ENCODE results near the gene CORT.
A peak's percentile ranks its signal among the peaks of the same experiment; 100 is the strongest.

Gene CORT

DNA sequence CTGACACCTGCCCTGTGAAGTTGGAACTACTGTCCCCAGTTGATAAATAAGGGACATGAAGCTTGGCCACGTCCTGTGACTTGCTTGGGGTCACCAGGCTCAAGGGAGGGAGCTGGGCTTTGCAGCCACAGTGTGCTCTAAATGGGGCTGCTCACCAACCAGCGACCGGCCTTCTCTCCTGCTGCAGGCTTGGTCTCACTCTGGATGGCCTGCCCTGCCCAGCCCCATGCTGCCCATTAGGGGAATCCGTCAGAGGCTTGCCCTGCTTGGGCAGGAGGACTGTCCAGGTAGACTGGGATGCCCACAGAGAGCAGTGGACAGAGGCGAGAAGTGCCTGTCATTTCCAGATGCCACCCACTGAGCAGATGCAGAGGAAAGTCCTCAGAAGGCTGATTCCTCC lies 20.8 kb upstream of the CORT start:
- H3K27me3 ChIP-seq (ENCODE audit: control insufficient read depth, insufficient read depth, low read length) = no peaks in the 10 kb centered on the region
- H3K36me3 ChIP-seq (ENCODE audit: control insufficient read depth, insufficient read depth, low read length) = no peaks in the 10 kb centered on the region
- H3K27ac ChIP-seq (ENCODE audit: low read depth, low read length) = no peak overlapping the region
- H3K9ac ChIP-seq (ENCODE audit: low read length) = no peak overlapping the region
- peaks cover 4% of the 10 kb centered on the region for H3K4me1 ChIP-seq (ENCODE audit: control insufficient read depth, insufficient read depth, low read length)
- H3K4me3 ChIP-seq (ENCODE audit: low read length) = no peak overlapping the region

DNA sequence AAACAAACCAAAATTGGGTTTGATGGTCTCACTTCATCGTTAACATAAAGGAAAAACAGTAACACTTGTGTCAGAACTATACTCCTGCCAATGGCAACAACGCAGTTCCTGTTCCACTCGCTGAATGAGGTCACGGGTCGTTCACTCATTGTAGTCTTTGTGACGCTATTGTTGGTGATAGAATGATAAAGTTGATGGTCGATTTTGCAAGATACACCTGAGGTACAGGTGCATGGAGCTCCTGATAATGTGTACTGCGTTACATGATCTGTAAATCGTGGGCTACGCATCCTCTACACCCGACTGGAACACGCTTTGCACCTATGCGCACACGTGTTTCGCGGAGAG lies 20.0 kb upstream of the CORT start:
- Histone ChIP-seq H3K4me1 (ENCODE audit: control insufficient read depth, insufficient read depth, low read length) (peaks cover 4% of the 10 kb centered on the region), H3K27me3 (ENCODE audit: control insufficient read depth, insufficient read depth, low read length) (no peaks in the 10 kb centered on the region), H3K9ac (ENCODE audit: low read length) (peak overlapping the region; percentile 50), H3K4me3 (ENCODE audit: low read length) (peak overlapping the region; percentile 94), H3K27ac (ENCODE audit: low read depth, low read length) (no peak overlapping the region), H3K36me3 (ENCODE audit: control insufficient read depth, insufficient read depth, low read length) (no peaks in the 10 kb centered on the region)

DNA sequence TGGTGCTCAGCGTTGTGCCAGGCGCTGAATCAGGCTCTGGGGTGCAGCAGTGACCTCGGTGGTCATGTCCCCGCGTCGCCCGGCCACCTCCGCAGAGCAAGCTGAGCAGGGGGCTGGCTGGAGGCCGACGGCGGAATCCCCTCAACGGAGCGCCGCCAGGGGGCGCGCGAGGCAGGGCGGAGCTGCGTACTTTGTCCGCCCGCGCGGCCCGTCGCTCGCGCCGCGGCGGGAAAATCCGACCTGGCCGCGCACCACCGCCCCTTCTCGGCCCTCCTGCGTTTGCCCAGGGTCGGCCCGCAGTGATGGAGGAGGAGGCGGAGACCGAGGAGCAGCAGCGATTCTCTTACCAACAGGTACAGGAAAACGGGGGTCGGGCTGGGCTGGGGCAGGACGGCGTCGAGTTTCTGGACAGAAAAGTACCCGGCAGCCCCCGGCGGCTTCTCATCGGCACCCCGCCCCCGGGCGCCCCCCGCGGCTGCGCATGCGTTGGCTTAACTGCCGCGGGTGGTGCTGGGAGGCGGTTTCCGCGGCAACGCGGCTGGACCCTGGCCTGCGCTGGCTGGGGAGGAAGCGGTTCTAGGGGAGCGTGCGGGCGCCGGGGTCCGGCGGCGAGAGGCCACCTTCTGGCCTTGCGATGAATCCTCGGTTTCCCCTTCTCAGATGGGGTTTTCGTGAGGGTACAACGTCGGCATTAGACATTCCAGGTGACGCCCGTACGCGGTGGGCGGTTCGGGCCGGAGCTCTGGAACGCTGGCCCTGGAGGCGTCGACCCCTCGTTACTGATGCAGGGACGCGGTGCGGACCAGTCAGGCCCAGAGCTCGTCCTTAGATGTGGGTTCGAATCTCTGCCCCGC lies 19.4 kb upstream of the CORT start, which contains the start of gene CENPS:
TSS of gene CENPS (plus strand) at position 218 of the 854 bp plus-strand sequence. CDS start at position 303, 85 bp downstream.
- Histone ChIP-seq H3K27ac (ENCODE audit: low read depth, low read length) (peak within 1 kb of the TSS; percentile 75), H3K27me3 (ENCODE audit: control insufficient read depth, insufficient read depth, low read length) (no peaks in the 10 kb centered on the region), H3K36me3 (ENCODE audit: control insufficient read depth, insufficient read depth, low read length) (no peaks in the 10 kb centered on the region), H3K9ac (ENCODE audit: low read length) (peak within 1 kb of the TSS; percentile 54), H3K4me3 (ENCODE audit: low read length) (peak within 1 kb of the TSS; percentile 94), H3K4me1 (ENCODE audit: control insufficient read depth, insufficient read depth, low read length) (peaks cover 4% of the 10 kb centered on the region)

DNA sequence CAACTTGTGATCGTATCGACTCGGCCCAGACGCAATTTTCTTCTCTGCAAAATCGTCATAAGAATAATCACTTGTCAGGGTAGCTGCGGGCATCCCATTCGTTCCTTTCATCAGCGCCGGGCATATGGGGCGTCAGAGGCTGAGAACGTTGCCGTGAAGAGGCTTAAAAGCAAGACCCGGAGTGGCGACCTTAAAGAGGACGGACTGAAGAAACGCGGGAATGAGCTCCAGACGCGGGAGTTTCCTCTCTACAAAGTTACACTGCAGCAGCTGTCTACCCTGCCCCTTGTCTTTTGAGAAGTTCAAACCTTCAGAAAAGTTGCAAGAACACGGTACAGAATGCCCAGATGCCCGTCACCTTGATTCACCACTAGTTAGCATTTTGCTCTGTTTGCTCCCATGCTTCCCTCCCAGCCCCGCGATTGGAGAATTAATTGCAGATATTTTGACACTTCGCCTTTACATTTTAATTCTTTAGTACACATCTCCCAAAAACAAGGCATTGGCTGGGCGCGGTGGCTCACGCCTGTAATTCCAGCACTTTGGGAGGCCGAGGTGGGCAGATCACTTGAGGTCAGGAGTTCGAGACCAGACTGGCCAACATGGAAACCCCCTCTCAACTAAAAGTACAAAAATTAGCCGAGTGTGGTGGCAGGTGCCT lies 18.6 kb upstream of the CORT start:
- Histone ChIP-seq H3K36me3 (ENCODE audit: control insufficient read depth, insufficient read depth, low read length) (no peaks in the 10 kb centered on the region), H3K4me3 (ENCODE audit: low read length) (peak overlapping the region; percentile 94), H3K27ac (ENCODE audit: low read depth, low read length) (peak overlapping the region; percentile 75), H3K9ac (ENCODE audit: low read length) (peak overlapping the region; percentile 54), H3K4me1 (ENCODE audit: control insufficient read depth, insufficient read depth, low read length) (peaks cover 4% of the 10 kb centered on the region), H3K27me3 (ENCODE audit: control insufficient read depth, insufficient read depth, low read length) (no peaks in the 10 kb centered on the region)

DNA sequence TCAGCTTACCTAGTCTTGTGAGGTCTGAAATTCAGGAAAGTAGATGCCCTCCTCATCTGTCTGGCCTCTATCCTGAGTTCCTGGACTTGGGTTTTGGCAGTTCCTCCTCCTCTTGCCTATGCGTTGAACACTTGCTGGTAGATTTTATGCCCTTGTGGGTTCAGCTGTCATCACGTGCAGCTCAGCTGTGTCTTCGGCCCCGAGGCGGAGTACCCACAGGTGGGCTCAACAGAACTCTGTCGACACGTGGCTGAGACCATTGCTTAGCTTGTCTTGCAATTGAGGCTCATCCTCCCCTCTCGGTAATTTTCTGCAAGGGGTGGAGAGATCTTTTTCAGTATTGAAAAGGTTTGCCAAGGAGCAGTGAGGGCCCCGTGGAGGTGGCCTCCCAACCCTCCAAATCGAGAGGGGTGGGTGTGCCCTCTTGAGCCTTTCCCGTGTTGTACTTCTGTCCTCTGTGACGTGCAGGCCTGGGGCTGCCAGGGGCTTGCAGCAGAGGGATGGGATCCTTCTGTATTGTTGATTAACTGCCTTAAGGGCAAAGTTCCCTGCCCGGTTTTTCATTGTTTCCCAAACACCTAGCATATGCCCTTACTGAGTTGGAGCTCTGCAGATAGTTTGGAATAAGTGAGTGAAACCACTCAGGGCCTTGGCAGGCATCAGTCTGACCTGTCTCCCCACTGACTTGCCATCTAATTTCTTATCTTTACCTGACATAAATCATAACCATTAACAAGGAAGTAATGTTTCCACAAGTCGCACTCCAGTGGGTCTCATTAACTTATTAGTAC lies 16.7 kb upstream of the CORT start:
- Histone ChIP-seq H3K27ac (ENCODE audit: low read depth, low read length) (no peak overlapping the region), H3K36me3 (ENCODE audit: control insufficient read depth, insufficient read depth, low read length) (no peaks in the 10 kb centered on the region), H3K4me3 (ENCODE audit: low read length) (no peak overlapping the region), H3K4me1 (ENCODE audit: control insufficient read depth, insufficient read depth, low read length) (peaks cover 4% of the 10 kb centered on the region), H3K27me3 (ENCODE audit: control insufficient read depth, insufficient read depth, low read length) (no peaks in the 10 kb centered on the region), H3K9ac (ENCODE audit: low read length) (no peak overlapping the region)

DNA sequence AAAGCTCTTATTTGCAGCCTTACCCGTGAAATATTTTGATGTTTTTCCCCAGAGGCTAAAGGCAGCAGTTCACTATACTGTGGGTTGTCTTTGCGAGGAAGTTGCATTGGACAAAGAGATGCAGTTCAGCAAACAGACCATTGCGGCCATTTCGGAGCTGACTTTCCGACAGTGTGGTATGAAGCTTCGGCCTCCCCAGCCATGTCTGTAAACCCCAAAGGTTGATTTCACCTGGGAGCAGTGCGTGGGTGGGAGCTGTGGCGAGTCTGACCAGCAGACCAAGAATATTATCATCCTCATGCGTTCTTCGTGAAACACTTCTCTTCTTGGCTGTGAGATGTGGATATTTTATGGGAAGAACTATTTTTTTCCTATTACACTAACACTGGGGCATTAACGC lies 16.0 kb upstream of the CORT start:
- H3K4me3 ChIP-seq (ENCODE audit: low read length) = no peak overlapping the region
- H3K27ac ChIP-seq (ENCODE audit: low read depth, low read length) = no peak overlapping the region
- H3K27me3 ChIP-seq (ENCODE audit: control insufficient read depth, insufficient read depth, low read length) = no peaks in the 10 kb centered on the region
- H3K4me1 ChIP-seq (ENCODE audit: control insufficient read depth, insufficient read depth, low read length) = peaks cover 4% of the 10 kb centered on the region
- H3K9ac ChIP-seq (ENCODE audit: low read length) = no peak overlapping the region
- no peaks in the 10 kb centered on the region for H3K36me3 ChIP-seq (ENCODE audit: control insufficient read depth, insufficient read depth, low read length)

DNA sequence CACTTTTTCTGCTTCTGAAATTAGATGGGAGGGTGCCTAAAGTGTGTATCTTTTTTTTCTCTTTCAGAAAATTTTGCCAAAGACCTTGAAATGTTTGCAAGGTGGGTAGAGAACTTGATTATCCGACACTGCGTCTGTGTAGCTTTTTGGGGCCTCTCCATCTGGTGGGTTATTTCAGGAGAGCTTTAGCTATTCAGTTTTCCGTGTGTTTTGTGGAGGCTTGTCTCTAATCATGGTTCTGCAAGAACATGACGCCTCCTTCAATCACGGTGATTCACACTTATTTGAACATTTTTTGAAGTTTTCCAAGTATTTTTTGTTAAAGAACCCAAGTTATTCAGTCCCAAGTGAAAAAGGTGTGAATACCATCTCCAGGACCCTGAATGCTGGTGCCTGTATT lies 15.2 kb upstream of the CORT start:
- H3K4me1 ChIP-seq (ENCODE audit: control insufficient read depth, insufficient read depth, low read length) = peaks cover 4% of the 10 kb centered on the region
- no peak overlapping the region for H3K4me3 ChIP-seq (ENCODE audit: low read length)
- no peak overlapping the region for H3K27ac ChIP-seq (ENCODE audit: low read depth, low read length)
- H3K9ac ChIP-seq (ENCODE audit: low read length) = no peak overlapping the region
- H3K27me3 ChIP-seq (ENCODE audit: control insufficient read depth, insufficient read depth, low read length) = no peaks in the 10 kb centered on the region
- H3K36me3 ChIP-seq (ENCODE audit: control insufficient read depth, insufficient read depth, low read length) = no peaks in the 10 kb centered on the region

DNA sequence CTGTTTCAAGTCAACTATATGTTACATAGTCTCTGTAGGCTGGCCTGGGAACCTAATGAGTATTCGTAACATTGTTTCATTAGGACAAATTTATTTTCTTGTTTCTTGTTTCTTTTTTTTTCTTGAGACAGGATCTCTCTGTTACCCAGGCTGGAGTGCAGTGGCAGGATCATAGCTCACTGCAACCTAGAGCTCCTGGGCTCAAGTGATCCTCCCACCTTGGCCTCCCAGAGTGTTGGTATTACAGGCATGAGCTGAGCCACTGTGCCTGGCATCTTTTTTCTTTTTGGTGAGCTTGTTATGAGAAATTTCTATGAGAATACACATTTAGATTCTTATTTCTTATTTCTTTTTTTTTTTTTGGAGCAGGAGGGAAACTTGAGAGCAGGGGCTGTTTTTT lies 12.8 kb upstream of the CORT start:
- Histone ChIP-seq H3K27me3 (ENCODE audit: control insufficient read depth, insufficient read depth, low read length) (no peaks in the 10 kb centered on the region), H3K27ac (ENCODE audit: low read depth, low read length) (no peak overlapping the region), H3K4me3 (ENCODE audit: low read length) (no peak overlapping the region), H3K4me1 (ENCODE audit: control insufficient read depth, insufficient read depth, low read length) (no peaks in the 10 kb centered on the region), H3K36me3 (ENCODE audit: control insufficient read depth, insufficient read depth, low read length) (no peaks in the 10 kb centered on the region), H3K9ac (ENCODE audit: low read length) (no peak overlapping the region)

DNA sequence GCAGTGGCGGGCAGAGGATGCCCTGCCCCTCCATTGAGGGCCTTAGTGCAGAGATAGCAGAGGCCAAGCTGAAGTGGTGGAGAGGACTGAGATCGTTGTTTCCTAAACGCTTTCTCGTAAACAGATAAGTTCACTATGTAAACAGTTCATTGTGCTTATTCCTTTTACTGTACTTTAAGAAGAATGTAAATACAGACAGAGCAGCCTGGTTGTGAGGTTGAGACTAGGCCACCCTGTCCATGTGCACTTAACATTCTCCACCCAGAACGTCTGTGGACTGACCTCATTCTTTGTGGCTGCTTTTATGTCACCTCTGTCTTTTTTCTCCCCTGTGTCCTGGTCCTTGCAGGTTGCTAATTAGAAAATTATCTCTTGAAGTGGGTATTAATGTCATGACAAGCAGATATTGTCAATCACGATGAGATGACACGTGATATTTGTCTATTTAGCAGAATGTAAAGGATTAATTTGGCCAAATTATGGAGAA lies 11.1 kb upstream of the CORT start:
- no peak overlapping the region for H3K27ac ChIP-seq (ENCODE audit: low read depth, low read length)
- H3K36me3 ChIP-seq (ENCODE audit: control insufficient read depth, insufficient read depth, low read length) = no peaks in the 10 kb centered on the region
- H3K27me3 ChIP-seq (ENCODE audit: control insufficient read depth, insufficient read depth, low read length) = no peaks in the 10 kb centered on the region

DNA sequence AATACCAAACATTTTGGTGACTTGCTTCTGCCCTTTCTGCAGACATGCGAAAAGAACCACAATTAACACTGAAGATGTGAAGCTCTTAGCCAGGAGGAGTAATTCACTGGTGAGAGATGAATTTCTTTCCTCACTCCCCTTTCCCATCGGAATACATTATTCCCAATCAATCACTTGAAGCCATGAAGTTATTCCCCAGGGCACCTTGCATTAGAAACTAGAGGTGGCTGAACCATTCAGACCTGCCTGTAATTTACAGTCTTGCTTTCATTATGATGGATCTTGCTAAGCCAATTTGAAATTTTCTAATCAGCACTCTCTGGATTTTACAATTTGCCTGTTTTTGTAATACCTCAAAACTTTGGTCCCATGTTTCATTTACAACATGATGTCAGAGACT lies 9.5 kb upstream of the CORT start:
- Histone ChIP-seq H3K4me3 (ENCODE audit: low read length) (no peak overlapping the region), H3K27me3 (ENCODE audit: control insufficient read depth, insufficient read depth, low read length) (no peaks in the 10 kb centered on the region), H3K27ac (ENCODE audit: low read depth, low read length) (no peak overlapping the region), H3K36me3 (ENCODE audit: control insufficient read depth, insufficient read depth, low read length) (no peaks in the 10 kb centered on the region), H3K4me1 (ENCODE audit: control insufficient read depth, insufficient read depth, low read length) (no peaks in the 10 kb centered on the region), H3K9ac (ENCODE audit: low read length) (no peak overlapping the region)

More for the DNA sequence above, 11.1 kb upstream of the CORT start:
- H3K4me1 ChIP-seq (ENCODE audit: control insufficient read depth, insufficient read depth, low read length) = no peaks in the 10 kb centered on the region
- H3K4me3 ChIP-seq (ENCODE audit: low read length) = no peak overlapping the region
- H3K9ac ChIP-seq (ENCODE audit: low read length) = no peak overlapping the region

DNA sequence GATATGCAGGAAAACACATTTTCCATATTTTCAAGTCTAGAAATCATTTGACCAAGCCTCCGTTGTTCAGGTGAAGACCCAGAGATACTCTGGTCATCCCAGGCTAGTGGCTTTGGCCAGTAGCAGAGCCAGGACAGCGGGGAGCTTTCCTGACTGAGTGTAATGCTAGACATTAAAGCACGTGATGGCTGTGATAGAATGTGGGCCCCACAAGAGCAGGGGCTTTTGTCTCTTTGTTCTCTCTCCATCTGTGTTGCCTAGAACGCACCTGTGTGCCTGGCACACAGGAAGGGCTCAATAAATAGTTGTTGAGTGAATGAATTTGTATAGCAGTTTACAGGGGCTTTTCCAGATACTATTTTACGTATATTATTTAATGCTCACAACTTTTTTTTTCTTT lies 9.0 kb upstream of the CORT start:
- H3K36me3 ChIP-seq (ENCODE audit: control insufficient read depth, insufficient read depth, low read length) = no peaks in the 10 kb centered on the region
- no peaks in the 10 kb centered on the region for H3K27me3 ChIP-seq (ENCODE audit: control insufficient read depth, insufficient read depth, low read length)
- no peaks in the 10 kb centered on the region for H3K4me1 ChIP-seq (ENCODE audit: control insufficient read depth, insufficient read depth, low read length)
- no peak overlapping the region for H3K4me3 ChIP-seq (ENCODE audit: low read length)
- no peak overlapping the region for H3K27ac ChIP-seq (ENCODE audit: low read depth, low read length)
- no peak overlapping the region for H3K9ac ChIP-seq (ENCODE audit: low read length)

DNA sequence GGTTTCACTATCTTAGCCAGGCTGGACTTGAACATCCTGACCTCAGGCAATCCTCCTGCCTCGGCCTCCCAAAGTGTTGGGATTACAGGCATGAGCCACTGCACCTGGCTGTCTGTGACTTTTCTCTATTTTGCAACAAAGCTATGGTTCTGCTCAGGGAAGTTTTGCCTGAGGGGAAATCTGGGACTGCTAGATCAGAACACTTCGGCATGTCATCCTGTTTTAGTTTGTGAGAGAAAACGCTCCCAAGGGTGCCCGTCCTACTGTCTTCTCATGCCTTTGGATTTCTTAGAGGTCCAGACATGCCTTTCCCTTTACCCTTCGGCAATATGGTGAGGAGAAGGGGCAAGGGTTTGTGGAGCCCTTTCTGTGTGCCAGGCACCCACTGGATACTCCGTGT lies 5.6 kb upstream of the CORT start:
- H3K4me3 ChIP-seq (ENCODE audit: low read length) = no peak overlapping the region
- H3K27ac ChIP-seq (ENCODE audit: low read depth, low read length) = no peak overlapping the region
- no peaks in the 10 kb centered on the region for H3K27me3 ChIP-seq (ENCODE audit: control insufficient read depth, insufficient read depth, low read length)
- H3K4me1 ChIP-seq (ENCODE audit: control insufficient read depth, insufficient read depth, low read length) = no peaks in the 10 kb centered on the region
- H3K36me3 ChIP-seq (ENCODE audit: control insufficient read depth, insufficient read depth, low read length) = no peaks in the 10 kb centered on the region
- no peak overlapping the region for H3K9ac ChIP-seq (ENCODE audit: low read length)

Data from rectal smooth muscle tissue (tissue), 1 donor.